ENCODE results near the gene ECSIT. TPM values are rescaled to one million over a fixed set of nuclear protein-coding genes. Genes with fewer than 3 reads are reported as not detected.

ECSIT gene
- total RNA-seq, 1 experiment from 2014 or later: 39.8 TPM

- BruUV-seq (replicated peaks): no TSS peak
Measured at GRCh38 chr19:11510444-11510843, 18.5 kb downstream of the ECSIT start.

GRCh38 chr19:11507370-11508078, 21.4 kb downstream of the ECSIT start:
- H3K4me3 Mint-ChIP-seq (ENCODE audit: unreplicated experiment): peak overlapping the region; percentile 81
- peaks cover 11% of the 10 kb centered on the region; the same call in 1 of the 2 replicates for H3K4me1 ChIP-seq
- H3K9me3 Mint-ChIP-seq (ENCODE audit: unreplicated experiment): no peaks in the 10 kb centered on the region
- intact Hi-C loops (cut with micrococcal nuclease; ENCODE audit: unreplicated experiment): no loop called here
- H3K4me3 ChIP-seq (ENCODE audit: low read depth, low read length): no peak overlapping the region
- no TSS peak for BruUV-seq (replicated peaks)
- peaks cover 7% of the 10 kb centered on the region for H3K4me1 Mint-ChIP-seq (ENCODE audit: low read depth, unreplicated experiment)
- no peaks in the 10 kb centered on the region for H3K27me3 Mint-ChIP-seq (ENCODE audit: insufficient read depth, unreplicated experiment)
- CTCF ChIA-PET: no interaction called here
- H3K36me3 Mint-ChIP-seq (ENCODE audit: insufficient read depth, unreplicated experiment): peaks cover 49% of the 10 kb centered on the region
- peak overlapping the region; percentile 95 for H3K27ac Mint-ChIP-seq (ENCODE audit: unreplicated experiment)
- POLR2A ChIA-PET: no interaction called here
- DNase-seq: no peak
- no peaks in the 10 kb centered on the region for H3K9me3 ChIP-seq
- no peaks in the 10 kb centered on the region for H3K27me3 ChIP-seq (replicated peaks; ENCODE audit: control insufficient read depth, insufficient read depth, low read length)
- H3K36me3 ChIP-seq (ENCODE audit: control insufficient read depth, insufficient read depth, low read length): no peaks in the 10 kb centered on the region; the same call in 1 of the 2 replicates
- TF ChIP-seq CTCF (IDR thresholded peaks at IDR 0.05; ENCODE audit: insufficient read depth in 1 of 2, low read depth in 1 of 2, low read length in 1 of 2, severe bottlenecking in 1 of 2, unreplicated experiment in 1 of 2): no peak

More at GRCh38 chr19:11510444-11510843, 18.5 kb downstream of the ECSIT start:
- Mint-ChIP-seq H3K36me3 (ENCODE audit: insufficient read depth, unreplicated experiment) (peaks cover 39% of the 10 kb centered on the region), H3K27ac (ENCODE audit: unreplicated experiment) (no peak overlapping the region), H3K9me3 (ENCODE audit: unreplicated experiment) (no peaks in the 10 kb centered on the region), H3K4me1 (ENCODE audit: low read depth, unreplicated experiment) (no peaks in the 10 kb centered on the region), H3K27me3 (ENCODE audit: insufficient read depth, unreplicated experiment) (no peaks in the 10 kb centered on the region), H3K4me3 (ENCODE audit: unreplicated experiment) (no peak overlapping the region)
- Histone ChIP-seq H3K9me3 (no peaks in the 10 kb centered on the region), H3K4me1 (peaks cover 11% of the 10 kb centered on the region; the same call in 1 of the 2 replicates), H3K27me3 (replicated peaks; ENCODE audit: control insufficient read depth, insufficient read depth, low read length) (no peaks in the 10 kb centered on the region), H3K36me3 (ENCODE audit: control insufficient read depth, insufficient read depth, low read length) (no peaks in the 10 kb centered on the region; the same call in 1 of the 2 replicates), H3K4me3 (ENCODE audit: low read depth, low read length) (no peak overlapping the region)
- no peak for TF ChIP-seq CTCF (IDR thresholded peaks at IDR 0.05; ENCODE audit: insufficient read depth in 1 of 2, low read depth in 1 of 2, low read length in 1 of 2, severe bottlenecking in 1 of 2, unreplicated experiment in 1 of 2)
- DNase-seq: no peak
- intact Hi-C loops (cut with micrococcal nuclease; ENCODE audit: unreplicated experiment): no loop called here
- CTCF ChIA-PET: no interaction called here
- POLR2A ChIA-PET: no interaction called here

- Histone ChIP-seq H3K9me3 (no peaks in the 10 kb centered on the region), H3K4me3 (ENCODE audit: low read depth, low read length) (no peak overlapping the region), H3K4me1 (peaks cover 11% of the 10 kb centered on the region; the same call in 1 of the 2 replicates), H3K36me3 (ENCODE audit: control insufficient read depth, insufficient read depth, low read length) (no peaks in the 10 kb centered on the region; the same call in 1 of the 2 replicates), H3K27me3 (replicated peaks; ENCODE audit: control insufficient read depth, insufficient read depth, low read length) (no peaks in the 10 kb centered on the region)
- no TSS peak for BruUV-seq (replicated peaks)
- TF ChIP-seq CTCF (IDR thresholded peaks at IDR 0.05; ENCODE audit: insufficient read depth in 1 of 2, low read depth in 1 of 2, low read length in 1 of 2, severe bottlenecking in 1 of 2, unreplicated experiment in 1 of 2): no peak
- Mint-ChIP-seq H3K27me3 (ENCODE audit: insufficient read depth, unreplicated experiment) (no peaks in the 10 kb centered on the region), H3K27ac (ENCODE audit: unreplicated experiment) (peak overlapping the region; percentile 95), H3K4me1 (ENCODE audit: low read depth, unreplicated experiment) (peaks cover 7% of the 10 kb centered on the region), H3K36me3 (ENCODE audit: insufficient read depth, unreplicated experiment) (peaks cover 48% of the 10 kb centered on the region), H3K9me3 (ENCODE audit: unreplicated experiment) (no peaks in the 10 kb centered on the region), H3K4me3 (ENCODE audit: unreplicated experiment) (peak overlapping the region; percentile 81)
- ChIA-PET POLR2A (no interaction called here), CTCF (no interaction called here)
- intact Hi-C loops (cut with micrococcal nuclease; ENCODE audit: unreplicated experiment): no loop called here
- peak; percentile 20 to 50 for DNase-seq
Measured at GRCh38 chr19:11506967-11507366, 22.0 kb downstream of the ECSIT start.
